ENCODE results near the gene DIABLO. TPM values are rescaled to one million over a fixed set of nuclear protein-coding genes. Genes with fewer than 3 reads are reported as not detected.

Gene DIABLO
- total RNA-seq, 1 donor from 2014 or later, result 106 TPM

Other genes with a start within 250 kb of the DIABLO start
- 9.7 and 24.8 TPM in 2 replicates for gene BCL7A, start 204.2 kb downstream of the DIABLO start, total RNA-seq
- gene MLXIP, start 147.3 kb downstream of the DIABLO start, total RNA-seq, result 16.1 and 58.8 TPM in 2 replicates
- not detected in 2 replicates for gene IL31, start 51.8 kb downstream of the DIABLO start, total RNA-seq
- 0.69 and 1.3 TPM in 2 replicates for gene LRRC43, start 42.9 kb downstream of the DIABLO start, total RNA-seq
- 2.6 and 18.9 TPM in 2 replicates for gene B3GNT4, start 22.3 kb downstream of the DIABLO start, total RNA-seq
- gene VPS33A, start 40.4 kb upstream of the DIABLO start, total RNA-seq, result 20.1 and 32.0 TPM in 2 replicates
- 38.6 and 76.7 TPM in 2 replicates for gene CLIP1, start 196.6 kb upstream of the DIABLO start, total RNA-seq

All from renal cortical epithelial cell (primary cell).